ENCODE measurements around the gene KCTD10. TPM values are rescaled to one million over a fixed set of nuclear protein-coding genes. Genes with fewer than 3 reads are reported as not detected.

Gene KCTD10
- total RNA-seq, 1 experiment from 2014 or later: 71.3 TPM

DNA sequence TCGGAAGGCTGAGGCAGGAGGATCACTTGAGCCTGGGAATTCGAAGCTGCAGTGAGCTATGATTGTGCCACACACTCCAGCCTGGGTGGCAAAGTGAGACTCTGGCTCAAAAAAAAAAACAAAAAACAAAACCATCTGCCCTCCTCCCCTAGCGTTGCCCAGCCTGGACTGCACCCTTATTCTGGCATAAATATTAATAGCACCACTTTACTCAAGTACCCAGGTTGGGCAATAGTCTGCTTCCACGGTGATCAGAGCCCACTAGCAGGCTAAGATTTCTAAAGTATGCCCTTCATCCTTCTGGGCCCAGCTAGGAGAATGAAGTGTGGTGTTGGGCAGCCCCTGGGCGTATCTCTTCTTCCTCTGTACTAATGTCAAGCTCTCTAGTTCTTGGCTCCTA is 33.3 kb downstream of the KCTD10 start:
- H3K79me1 ChIP-seq (ENCODE audit: insufficient read depth, low read depth, low read length, poor library complexity, severe bottlenecking): no peaks in the 10 kb centered on the region
- H3K4me1 ChIP-seq (ENCODE audit: insufficient read depth, low read length): no peaks in the 10 kb centered on the region; the same call in 1 of the 2 replicates
- TF ChIP-seq, protein P1, sequence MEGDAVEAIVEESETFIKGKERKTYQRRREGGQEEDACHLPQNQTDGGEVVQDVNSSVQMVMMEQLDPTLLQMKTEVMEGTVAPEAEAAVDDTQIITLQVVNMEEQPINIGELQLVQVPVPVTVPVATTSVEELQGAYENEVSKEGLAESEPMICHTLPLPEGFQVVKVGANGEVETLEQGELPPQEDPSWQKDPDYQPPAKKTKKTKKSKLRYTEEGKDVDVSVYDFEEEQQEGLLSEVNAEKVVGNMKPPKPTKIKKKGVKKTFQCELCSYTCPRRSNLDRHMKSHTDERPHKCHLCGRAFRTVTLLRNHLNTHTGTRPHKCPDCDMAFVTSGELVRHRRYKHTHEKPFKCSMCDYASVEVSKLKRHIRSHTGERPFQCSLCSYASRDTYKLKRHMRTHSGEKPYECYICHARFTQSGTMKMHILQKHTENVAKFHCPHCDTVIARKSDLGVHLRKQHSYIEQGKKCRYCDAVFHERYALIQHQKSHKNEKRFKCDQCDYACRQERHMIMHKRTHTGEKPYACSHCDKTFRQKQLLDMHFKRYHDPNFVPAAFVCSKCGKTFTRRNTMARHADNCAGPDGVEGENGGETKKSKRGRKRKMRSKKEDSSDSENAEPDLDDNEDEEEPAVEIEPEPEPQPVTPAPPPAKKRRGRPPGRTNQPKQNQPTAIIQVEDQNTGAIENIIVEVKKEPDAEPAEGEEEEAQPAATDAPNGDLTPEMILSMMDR (conservative IDR thresholded peaks at IDR 0.05): no peak
- H2AK5ac ChIP-seq (ENCODE audit: insufficient read length, low read length): no peak overlapping the region
- no peak overlapping the region for H3K4ac ChIP-seq (ENCODE audit: low read depth, low read length)
- no peak overlapping the region for H3K56ac ChIP-seq (ENCODE audit: insufficient read length, low read depth, low read length)
- no peaks in the 10 kb centered on the region for H4K20me1 ChIP-seq (ENCODE audit: control insufficient read depth, insufficient read depth, insufficient read length)
- no peak overlapping the region for H2BK20ac ChIP-seq (ENCODE audit: low read depth, low read length, poor library complexity, severe bottlenecking)
- Mint-ChIP-seq H3K9me3 (no peaks in the 10 kb centered on the region), H3K27me3 (ENCODE audit: low read depth) (no peaks in the 10 kb centered on the region), H3K4me1 (peaks cover 8 to 10% of the 10 kb centered on the region in 2 experiments; a peak in 3 of 4 replicates), H3K27ac (peak overlapping the region in 1 of 3 experiments; percentile 50; a peak in 2 of 7 replicates), H3K36me3 (ENCODE audit: insufficient read depth in 1 of 3, low read depth in 3 of 3) (peaks cover 0 to 34% (median 19%) of the 10 kb centered on the region in 3 experiments; a peak in 6 of 7 replicates), H3K4me3 (no peak overlapping the region)
- no peak for DNase-seq
- no peak overlapping the region for H3K9ac ChIP-seq (ENCODE audit: extremely low read depth, insufficient read length, low read length)
- no peak overlapping the region for H3K27ac ChIP-seq (ENCODE audit: insufficient read length, low read depth, low read length)
- no peak overlapping the region for H4K91ac ChIP-seq (ENCODE audit: insufficient read length, low read depth, low read length)
- H2BK5ac ChIP-seq (ENCODE audit: insufficient read length, low read length): no peak overlapping the region
- H3K9me3 ChIP-seq (ENCODE audit: control insufficient read depth, low read depth, low read length): no peaks in the 10 kb centered on the region
- H3K23ac ChIP-seq (ENCODE audit: insufficient read length, low read depth, low read length): no peak overlapping the region
- no peak overlapping the region for H4K8ac ChIP-seq (replicated peaks; ENCODE audit: insufficient read length, low read depth, low read length)
- H3K23me2 ChIP-seq (ENCODE audit: insufficient read length, low read depth, low read length, poor library complexity, severe bottlenecking): no peaks in the 10 kb centered on the region
- no peak overlapping the region for H3K14ac ChIP-seq (ENCODE audit: insufficient read depth, low read length)
- no peak overlapping the region for H2BK120ac ChIP-seq (ENCODE audit: low read depth, low read length, poor library complexity, severe bottlenecking)
- H2BK15ac ChIP-seq (ENCODE audit: low read depth, low read length): no peak overlapping the region
- H3K4me2 ChIP-seq (ENCODE audit: insufficient read depth, insufficient read length, low read length): no peak overlapping the region
- H2AFZ ChIP-seq (ENCODE audit: low read length): no peak overlapping the region
- no peak overlapping the region for H3K18ac ChIP-seq (ENCODE audit: insufficient read length, low read depth, low read length)
- no peak overlapping the region for H2BK12ac ChIP-seq (ENCODE audit: insufficient read length, low read depth, low read length)
- whole genome bisulfite sequencing (ENCODE audit: extremely low coverage, insufficient read length, low lambda C conversion rate): no CpG with 5 or more reads among the region's 5 CpGs
- no peak overlapping the region for H3T11ph ChIP-seq (ENCODE audit: low read length)
- H3K79me2 ChIP-seq (ENCODE audit: insufficient read depth, low read length): no peaks in the 10 kb centered on the region
- H3K27me3 ChIP-seq (ENCODE audit: insufficient read depth, low read length): no peaks in the 10 kb centered on the region
- no peak overlapping the region for H4K5ac ChIP-seq (ENCODE audit: insufficient read length, low read depth, low read length)
